HEK293T (cell line): Measurements from ENCODE around the gene PPP2R5D.

Experiments used
- ARNT ChIP-seq: fragments of 450-650 bp; IDR thresholded peaks from 2 replicates; pipeline ENCODE4 v1.6.1; 2017; ENCODE audit warnings: mild to moderate bottlenecking
- ELF4 ChIP-seq: fragments of 450-650 bp; IDR thresholded peaks from 2 replicates; pipeline ENCODE4 v1.6.1; 2017; ENCODE audit warnings: antibody characterized with exemption
- FOXA1 ChIP-seq: fragments of 450-650 bp; IDR thresholded peaks from 2 replicates; pipeline ENCODE4 v1.6.1; 2016; ENCODE audit warnings: mild to moderate bottlenecking
- SUZ12 ChIP-seq: fragments of 450-650 bp; IDR thresholded peaks from 2 replicates; pipeline ENCODE4 v1.6.1; 2016; ENCODE audit warnings: mild to moderate bottlenecking

GRCh38 chr6:43007126-43007525 lies 22.8 kb downstream of the PPP2R5D start:
- TF ChIP-seq ARNT (no peak), FOXA1 (no peak), ELF4 (no peak), SUZ12 (no peak)
